Karpas-422 (cell line): Measurements from ENCODE around the gene ZC3H12D. TPM values are rescaled to one million over a fixed set of nuclear protein-coding genes. Genes with fewer than 3 reads are reported as not detected.

Source experiments
- DNase-seq: peaks from one replicate; pipeline ENCODE4 v3.0.0-alpha.2; 2015
- H2AFZ ChIP-seq: fragments of 200-600 bp; sonication (generic); 2 replicates; pipeline ENCODE4 v1.6.1; 2014; ENCODE audit warnings: antibody characterized with exemption, low read length, mixed read lengths
- H3K27ac ChIP-seq: fragments of 200-600 bp; sonication (generic); 2 replicates; pipeline ENCODE4 v1.5.1; 2014; ENCODE audit warnings: mild to moderate bottlenecking, low read length, moderate library complexity
- H3K27me3 ChIP-seq: fragments of 200-600 bp; sonication (generic); 2 replicates; pipeline ENCODE4 v1.6.1; 2014; ENCODE audit warnings: low read length, mixed read lengths
- H3K36me3 ChIP-seq: fragments of 200-600 bp; sonication (generic); 2 replicates; pipeline ENCODE4 v1.6.1; 2014; ENCODE audit warnings: low read length, mixed read lengths; ENCODE audit not compliant: insufficient read depth
- H3K4me1 ChIP-seq: fragments of 200-600 bp; sonication (generic); 2 replicates; pipeline ENCODE4 v1.6.1; 2014; ENCODE audit warnings: mild to moderate bottlenecking, low read length, mixed read lengths
- H3K4me2 ChIP-seq: fragments of 200-600 bp; sonication (generic); 2 replicates; pipeline ENCODE4 v1.6.1; 2014; ENCODE audit warnings: low read length, low read depth, mild to moderate bottlenecking; ENCODE audit not compliant: poor library complexity, severe bottlenecking
- H3K4me3 ChIP-seq: fragments of 200-600 bp; sonication (generic); 2 replicates; pipeline ENCODE4 v1.5.1; 2014; ENCODE audit warnings: mild to moderate bottlenecking, antibody characterized with exemption, low read length, mixed read lengths
- H3K79me2 ChIP-seq: fragments of 200-600 bp; sonication (generic); 2 replicates; pipeline ENCODE4 v1.6.1; 2014; ENCODE audit warnings: mild to moderate bottlenecking, low read length, mixed read lengths
- H3K9ac ChIP-seq: fragments of 200-600 bp; sonication (generic); 2 replicates; pipeline ENCODE4 v1.6.0; 2014; ENCODE audit warnings: low read length
- H3K9me2 ChIP-seq: fragments of 200-600 bp; sonication (generic), shearing (Covaris generic); replicated peaks from 2 replicates; pipeline ENCODE4 v1.6.0; 2014; ENCODE audit warnings: mild to moderate bottlenecking, low read length, moderate library complexity; ENCODE audit not compliant: insufficient read depth
- H3K9me3 ChIP-seq: fragments of 300-700, 200-600 bp; sonication (generic); 2 replicates; pipeline ENCODE4 v1.6.1; 2014; ENCODE audit warnings: low read length, mixed read lengths
- H4K20me1 ChIP-seq: fragments of 200-600 bp; sonication (generic); 2 replicates; pipeline ENCODE4 v1.6.1; 2014; ENCODE audit warnings: mild to moderate bottlenecking, antibody characterized with exemption, low read length, low read depth; ENCODE audit not compliant: insufficient read depth
- total RNA-seq: library from RNA; depleted of rRNA; stranded (reverse); fragments of >200 nt; shearing (Covaris generic); gene quantifications from 2 replicates; pipeline ENCODE4 v1.2.3, GENCODE V29; 2014; ENCODE audit warnings: low replicate concordance

Gene ZC3H12D
- total RNA-seq, 1 experiment from 2014 or later, result 71.0 TPM

DNA sequence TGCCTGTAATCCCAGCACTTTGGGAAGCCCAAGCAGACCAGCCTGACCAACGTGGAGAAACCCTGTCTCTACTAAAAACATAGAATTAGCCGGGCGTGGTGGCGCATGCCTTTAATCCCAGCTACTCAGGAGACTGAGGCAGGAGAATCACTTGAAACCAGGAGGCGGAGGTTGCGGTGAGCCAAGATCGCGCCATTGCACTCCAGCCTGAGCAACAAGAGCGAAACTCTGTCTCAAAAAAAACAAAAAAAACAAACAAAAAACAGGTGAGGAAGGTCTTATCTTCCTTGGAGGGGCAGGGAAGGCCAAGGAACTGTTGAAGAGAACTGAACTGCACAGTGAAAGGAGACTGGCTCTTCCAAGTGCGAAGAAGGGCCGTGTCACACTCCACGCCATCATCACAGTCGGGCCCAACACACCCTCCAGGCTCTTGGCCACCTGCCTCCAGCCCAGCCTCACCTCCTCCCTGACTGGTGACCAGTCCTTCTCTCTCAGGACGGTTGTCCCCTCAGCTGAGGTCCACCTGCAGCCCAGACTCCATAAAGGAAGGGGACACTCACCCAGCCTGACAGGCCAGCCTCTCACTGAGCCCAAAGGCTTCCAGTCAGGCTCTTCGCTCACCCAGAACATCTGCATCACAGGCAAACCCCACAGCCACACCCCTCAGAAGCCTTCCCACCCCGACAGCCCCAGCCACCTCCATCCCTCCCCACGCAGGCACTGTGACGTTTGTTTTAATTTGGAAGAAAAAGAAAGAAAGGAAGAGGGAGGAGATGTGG is 4.1 kb downstream of the ZC3H12D start:
- Histone ChIP-seq H3K27me3 (no peaks in the 10 kb centered on the region), H3K4me2 (peak overlapping the region; percentile 98), H4K20me1 (peaks cover 12% of the 10 kb centered on the region; the same call in 1 of the 2 replicates), H3K9ac (peak overlapping the region; percentile 96), H3K27ac (peak overlapping the region; percentile 100), H3K4me3 (peak overlapping the region; percentile 88), H3K4me1 (peaks cover 79% of the 10 kb centered on the region), H3K9me3 (no peaks in the 10 kb centered on the region), H3K9me2 (no peaks in the 10 kb centered on the region), H2AFZ (no peak overlapping the region), H3K79me2 (peaks cover 81% of the 10 kb centered on the region), H3K36me3 (peaks cover 34% of the 10 kb centered on the region)
- peak; percentile 78 for DNase-seq

DNA sequence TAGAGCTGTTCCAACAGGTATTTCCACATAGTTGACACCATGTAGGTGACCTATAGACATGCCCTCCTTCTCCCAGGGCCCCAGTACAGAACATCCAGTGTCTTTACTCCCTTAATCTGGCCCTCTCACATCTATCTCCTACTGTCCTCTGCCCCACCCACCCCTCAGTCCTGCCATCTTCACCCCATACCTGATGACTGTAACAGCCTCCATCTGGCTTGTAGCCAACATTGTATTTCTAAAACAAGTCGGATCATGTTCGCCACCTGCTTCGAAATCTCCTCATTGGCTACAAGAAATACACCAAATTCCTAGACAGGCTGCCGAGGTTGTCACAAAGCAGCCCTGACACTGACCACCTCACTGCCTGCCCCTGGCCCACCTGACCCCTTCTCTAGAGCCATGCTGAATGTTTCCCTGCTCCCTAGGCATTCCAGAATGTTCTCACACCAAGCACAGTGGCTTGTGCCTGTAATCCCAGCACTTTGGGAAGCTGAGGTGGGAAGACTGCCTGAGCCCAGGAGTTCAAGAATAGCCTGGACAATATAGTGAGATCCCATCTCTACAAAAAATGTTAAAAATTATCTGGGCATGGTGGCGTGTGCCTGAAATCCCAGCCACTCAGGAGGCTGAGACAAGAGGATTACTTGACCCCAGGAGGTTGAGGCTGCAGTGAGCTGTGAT is 6.0 kb downstream of the ZC3H12D start:
- Histone ChIP-seq H3K79me2 (peaks cover 93% of the 10 kb centered on the region), H3K27ac (peak overlapping the region; percentile 100), H4K20me1 (peaks cover 12% of the 10 kb centered on the region; the same call in 1 of the 2 replicates), H3K36me3 (peaks cover 42% of the 10 kb centered on the region), H3K4me1 (peaks cover 90% of the 10 kb centered on the region), H3K9me3 (no peaks in the 10 kb centered on the region), H3K4me2 (peak overlapping the region; percentile 98), H3K4me3 (peak overlapping the region; percentile 88; the same call in 1 of the 2 replicates), H2AFZ (no peak overlapping the region), H3K9ac (peak overlapping the region; percentile 96), H3K27me3 (no peaks in the 10 kb centered on the region), H3K9me2 (no peaks in the 10 kb centered on the region)
- DNase-seq, result no peak

DNA sequence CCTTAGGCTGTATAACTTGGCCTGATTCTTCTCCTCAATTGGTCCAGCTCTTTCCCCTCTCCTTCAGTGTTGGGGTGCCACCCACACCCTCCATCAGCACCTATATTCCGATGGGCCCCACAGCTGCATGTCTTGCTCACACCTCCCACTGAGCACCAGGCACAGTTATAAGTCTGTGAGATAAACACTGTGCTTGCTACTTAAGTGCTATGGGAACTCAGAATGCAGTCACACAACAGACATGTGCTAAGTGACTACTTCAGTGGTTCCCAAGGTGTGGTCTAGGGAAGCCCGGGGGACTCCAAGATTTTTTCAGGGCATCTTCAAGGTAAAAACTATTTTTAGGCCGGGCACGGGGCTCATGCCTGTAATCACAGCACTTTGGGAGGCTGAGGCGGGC is 7.3 kb downstream of the ZC3H12D start:
- H4K20me1 ChIP-seq, result peaks cover 12% of the 10 kb centered on the region; the same call in 1 of the 2 replicates
- H3K79me2 ChIP-seq, result peaks cover 97% of the 10 kb centered on the region
- peak overlapping the region; percentile 38; the same call in 1 of the 2 replicates for H3K4me3 ChIP-seq
- peak overlapping the region; percentile 100 for H3K27ac ChIP-seq
- no peaks in the 10 kb centered on the region for H3K9me2 ChIP-seq
- H3K9ac ChIP-seq, result peak overlapping the region; percentile 51
- H3K4me2 ChIP-seq, result peak overlapping the region; percentile 49
- H3K27me3 ChIP-seq, result no peaks in the 10 kb centered on the region
- peaks cover 98% of the 10 kb centered on the region for H3K4me1 ChIP-seq
- peaks cover 52% of the 10 kb centered on the region for H3K36me3 ChIP-seq
- no peak overlapping the region for H2AFZ ChIP-seq
- no peaks in the 10 kb centered on the region for H3K9me3 ChIP-seq
- no peak for DNase-seq

DNA sequence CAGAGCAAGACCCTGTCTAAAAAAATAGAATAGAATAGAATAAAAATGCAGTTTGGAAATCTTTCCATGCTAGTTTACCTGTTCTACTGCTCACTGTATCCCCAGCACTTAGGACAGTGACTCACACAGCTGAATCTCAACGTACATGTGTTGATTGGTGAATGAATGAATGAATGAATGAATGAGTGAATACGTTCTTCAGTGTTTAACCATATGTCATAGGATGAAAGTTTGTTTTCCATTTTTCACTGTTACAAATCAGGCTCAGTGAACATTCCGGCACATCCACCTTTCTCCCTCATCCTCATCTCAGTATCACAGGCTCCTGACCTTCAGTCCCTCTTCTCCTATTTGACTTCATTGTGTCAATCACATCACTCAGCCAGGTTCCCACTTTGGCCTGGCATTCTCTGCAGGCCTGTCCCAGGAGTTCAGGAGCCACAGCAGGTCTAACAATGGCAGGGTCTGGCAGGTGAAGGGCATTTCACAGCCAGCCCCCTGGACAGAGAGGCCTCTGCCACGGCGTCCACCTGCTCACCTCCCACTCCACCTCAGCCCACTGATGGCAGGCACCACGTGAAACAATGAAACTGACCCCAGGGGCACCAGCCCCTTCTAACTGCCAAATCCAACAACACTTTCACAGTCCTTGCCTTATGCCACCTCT is 7.9 kb downstream of the ZC3H12D start:
- Histone ChIP-seq H3K79me2 (peaks cover 100% of the 10 kb centered on the region), H3K4me2 (peak overlapping the region; percentile 49), H3K9me3 (no peaks in the 10 kb centered on the region), H3K4me3 (peak overlapping the region; percentile 38; the same call in 1 of the 2 replicates), H3K9me2 (no peaks in the 10 kb centered on the region), H3K27ac (peak overlapping the region; percentile 100), H3K36me3 (peaks cover 56% of the 10 kb centered on the region), H3K9ac (peak overlapping the region; percentile 51), H2AFZ (no peak overlapping the region), H3K27me3 (no peaks in the 10 kb centered on the region), H4K20me1 (peaks cover 12% of the 10 kb centered on the region; the same call in 1 of the 2 replicates), H3K4me1 (peaks cover 100% of the 10 kb centered on the region)
- no peak for DNase-seq

DNA sequence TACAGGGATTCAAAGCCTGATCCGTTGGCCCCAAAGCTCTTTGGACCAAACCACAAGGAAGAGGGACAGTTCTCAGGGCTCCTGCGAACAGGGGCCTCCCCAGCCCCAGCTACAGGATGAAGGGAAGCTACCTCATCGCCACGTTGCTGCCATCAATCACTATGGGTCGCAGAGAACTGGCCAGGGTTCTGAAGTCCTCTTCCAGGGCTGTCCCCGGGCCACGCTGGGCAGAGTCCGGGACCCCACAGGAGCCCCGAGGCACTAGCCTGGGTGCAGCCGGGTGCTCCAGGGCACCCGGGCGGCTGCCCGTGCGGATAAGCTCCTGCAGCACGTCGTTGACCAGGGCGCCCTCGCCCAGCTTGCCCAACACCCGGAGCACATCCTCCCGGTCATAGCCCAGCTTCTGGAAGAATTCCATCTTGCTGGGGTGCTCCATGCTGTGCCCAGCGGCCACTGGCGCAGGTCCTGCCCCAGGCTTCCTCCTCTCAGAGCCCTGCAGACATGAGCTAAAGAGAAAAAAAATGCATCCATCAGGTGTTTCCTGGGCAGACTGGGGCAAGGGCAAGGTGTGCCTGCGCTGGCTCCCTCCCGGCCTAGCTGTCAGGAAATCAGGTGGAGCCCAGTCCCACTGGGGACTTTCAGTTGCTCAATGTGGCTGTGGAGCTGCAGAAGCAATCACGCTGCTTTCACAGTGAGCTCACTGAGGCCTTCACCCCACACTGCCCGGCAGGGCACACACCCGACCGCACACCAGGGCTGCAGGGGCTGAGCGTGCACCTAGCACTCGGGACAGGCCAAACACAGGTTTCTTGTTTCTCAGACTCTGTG is 10.5 kb downstream of the ZC3H12D start:
- peak overlapping the region; percentile 49 for H3K4me2 ChIP-seq
- peaks cover 12% of the 10 kb centered on the region; the same call in 1 of the 2 replicates for H4K20me1 ChIP-seq
- H3K79me2 ChIP-seq, result peaks cover 86% of the 10 kb centered on the region
- H3K36me3 ChIP-seq, result peaks cover 64% of the 10 kb centered on the region
- no peaks in the 10 kb centered on the region for H3K9me3 ChIP-seq
- H3K4me3 ChIP-seq, result peak overlapping the region; percentile 20; the same call in 1 of the 2 replicates
- no peak overlapping the region for H2AFZ ChIP-seq
- H3K9ac ChIP-seq, result peak overlapping the region; percentile 43
- H3K27ac ChIP-seq, result peak overlapping the region; percentile 100
- peaks cover 100% of the 10 kb centered on the region for H3K4me1 ChIP-seq
- no peaks in the 10 kb centered on the region for H3K9me2 ChIP-seq
- DNase-seq, result no peak
- H3K27me3 ChIP-seq, result no peaks in the 10 kb centered on the region

DNA sequence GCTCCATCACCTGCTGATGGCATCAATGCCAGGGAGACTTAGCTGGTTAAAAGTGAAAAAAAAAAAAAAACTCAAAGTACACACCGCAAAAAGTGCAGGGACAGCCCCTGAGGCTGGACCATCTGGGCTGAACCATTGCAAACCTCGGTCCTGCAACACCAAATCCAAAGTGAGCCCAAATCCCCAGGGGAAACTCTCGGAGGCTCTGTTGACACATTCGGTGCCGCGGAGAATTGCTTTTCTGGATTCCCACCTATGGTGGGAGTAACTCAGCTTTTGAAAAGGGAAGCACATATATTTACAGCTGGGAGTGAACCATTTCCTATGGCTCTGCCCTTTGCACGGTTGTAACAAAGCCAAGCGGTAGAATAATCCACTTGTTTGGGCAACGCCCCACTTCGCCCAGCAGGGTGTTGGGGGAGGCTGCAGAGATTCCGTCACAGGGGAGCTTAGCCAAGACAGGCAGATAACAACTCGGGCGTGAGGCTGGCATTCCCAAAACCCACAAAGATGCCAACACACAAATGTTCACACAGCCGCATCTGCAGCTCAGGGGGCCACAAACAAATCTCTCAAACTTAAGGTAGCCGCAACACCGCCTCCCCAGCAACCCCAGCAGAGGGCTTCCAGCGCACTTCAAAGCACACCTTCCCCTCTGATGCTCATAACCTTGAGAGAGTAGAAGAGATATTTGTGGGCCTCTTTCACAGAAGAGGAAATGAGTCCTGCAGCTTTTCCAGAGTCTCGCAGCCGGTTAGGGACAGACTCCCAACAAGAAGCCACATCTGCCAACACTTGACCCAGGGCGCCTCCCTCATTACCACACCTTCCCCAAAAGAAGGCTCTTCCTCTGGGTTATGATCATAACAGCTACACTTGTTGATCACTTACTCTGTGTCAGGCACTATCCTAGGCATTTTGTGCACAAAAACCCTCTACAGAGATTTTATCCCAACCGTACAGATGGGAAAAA is 11.4 kb downstream of the ZC3H12D start:
- DNase-seq, result peak; percentile 43
- no peaks in the 10 kb centered on the region for H3K9me2 ChIP-seq
- no peak overlapping the region for H2AFZ ChIP-seq
- H4K20me1 ChIP-seq, result peaks cover 12% of the 10 kb centered on the region; the same call in 1 of the 2 replicates
- no peak overlapping the region for H3K4me3 ChIP-seq
- H3K4me1 ChIP-seq, result peaks cover 100% of the 10 kb centered on the region
- H3K9ac ChIP-seq, result peak overlapping the region; percentile 43
- peak overlapping the region; percentile 49 for H3K4me2 ChIP-seq
- no peaks in the 10 kb centered on the region for H3K27me3 ChIP-seq
- H3K9me3 ChIP-seq, result no peaks in the 10 kb centered on the region
- H3K27ac ChIP-seq, result peak overlapping the region; percentile 100
- peaks cover 55% of the 10 kb centered on the region for H3K36me3 ChIP-seq
- H3K79me2 ChIP-seq, result peaks cover 77% of the 10 kb centered on the region

DNA sequence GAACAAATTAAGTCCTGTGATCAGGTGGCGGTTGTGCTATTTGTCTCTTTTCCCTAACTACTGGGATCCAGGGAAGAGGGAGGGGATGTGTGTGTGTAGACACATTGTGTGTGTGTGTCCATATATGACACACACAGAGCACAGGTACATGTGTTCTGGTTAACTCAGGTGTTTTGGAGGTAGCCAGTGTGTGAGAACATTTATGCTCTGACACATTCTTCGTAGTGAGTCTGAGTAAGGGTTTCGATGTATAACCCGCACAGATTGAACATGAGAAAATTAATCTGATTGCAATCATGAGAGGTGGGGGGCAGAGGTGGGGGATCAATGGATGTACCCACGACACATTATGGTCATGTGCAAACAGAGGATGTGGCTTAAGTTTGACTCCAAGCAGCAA is 12.6 kb downstream of the ZC3H12D start:
- Histone ChIP-seq H3K36me3 (peaks cover 54% of the 10 kb centered on the region), H3K4me3 (no peak overlapping the region), H3K79me2 (peaks cover 71% of the 10 kb centered on the region), H3K9ac (no peak overlapping the region; the same call in 1 of the 2 replicates), H2AFZ (no peak overlapping the region), H3K9me3 (no peaks in the 10 kb centered on the region), H3K4me2 (no peak overlapping the region), H3K9me2 (no peaks in the 10 kb centered on the region), H3K4me1 (peaks cover 100% of the 10 kb centered on the region), H3K27ac (peak overlapping the region; percentile 100), H3K27me3 (no peaks in the 10 kb centered on the region), H4K20me1 (peaks cover 8% of the 10 kb centered on the region; the same call in 1 of the 2 replicates)
- DNase-seq, result no peak
